GM18507 (cell line): Measurements from ENCODE around the gene CYTH1.

Experiments
- DNase-seq: peaks from one replicate; pipeline ENCODE4 v3.0.0; 2011; ENCODE audit warnings: low read depth; ENCODE audit not compliant: insufficient read length; ENCODE audit errors: extremely low spot score
- FAIRE-seq: peaks from 2 replicates; lab custom pipeline; 2011; peaks lifted over from hg19 to GRCh38; lab: Jason Lieb, UNC

CYTH1 gene

DNA sequence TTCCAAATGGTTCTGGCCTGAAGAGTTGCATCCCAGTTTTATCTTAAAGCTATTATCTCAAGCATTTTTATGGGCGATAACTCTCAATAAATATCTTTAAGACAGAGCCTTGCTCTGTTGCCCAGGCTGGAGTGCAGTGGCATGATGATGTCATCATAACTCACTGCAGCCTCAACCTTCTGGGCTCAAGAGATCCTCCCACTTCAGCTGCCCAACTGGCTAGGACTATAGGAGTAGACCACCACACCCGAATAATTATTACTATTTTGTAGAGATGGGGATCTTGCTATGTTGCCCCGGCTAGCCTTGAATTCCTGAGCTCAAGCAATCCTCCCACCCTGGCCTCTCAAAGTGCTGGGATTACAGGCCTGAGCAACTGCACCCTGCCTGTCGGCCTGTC is 26.1 kb upstream of the CYTH1 start:
- no peak for FAIRE-seq

DNA sequence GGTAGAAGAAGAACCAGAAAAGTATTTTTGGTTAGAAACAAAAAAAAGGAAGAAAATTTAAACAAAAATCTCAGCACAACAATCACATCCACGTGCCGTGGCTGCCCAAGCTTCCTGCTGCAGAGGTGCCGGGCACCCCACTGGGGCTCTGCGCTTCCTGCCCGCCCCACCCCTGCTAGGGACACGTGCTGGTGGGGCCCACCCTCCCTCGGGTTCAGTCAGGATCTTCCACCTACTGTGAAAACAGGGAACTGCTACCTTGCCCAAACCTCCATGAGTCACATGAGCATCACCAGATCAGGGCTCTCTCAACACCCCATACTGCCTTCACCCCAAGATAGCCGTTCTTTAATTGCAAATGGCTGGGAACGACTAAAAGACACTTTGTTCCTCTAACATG is 24.4 kb upstream of the CYTH1 start:
- DNase-seq (no peak), FAIRE-seq (no peak)

More for the DNA sequence above, 26.1 kb upstream of the CYTH1 start:
- no peak for DNase-seq

- no peak for DNase-seq
- no peak for FAIRE-seq
Measured at GRCh38 chr17:78805301-78805700, 23.2 kb upstream of the CYTH1 start.

GRCh38 chr17:78804777-78805176 is 22.7 kb upstream of the CYTH1 start:
- DNase-seq, result no peak
- no peak for FAIRE-seq

- DNase-seq (no peak), FAIRE-seq (no peak)
Measured at GRCh38 chr17:78803186-78803845, 21.2 kb upstream of the CYTH1 start.

DNA sequence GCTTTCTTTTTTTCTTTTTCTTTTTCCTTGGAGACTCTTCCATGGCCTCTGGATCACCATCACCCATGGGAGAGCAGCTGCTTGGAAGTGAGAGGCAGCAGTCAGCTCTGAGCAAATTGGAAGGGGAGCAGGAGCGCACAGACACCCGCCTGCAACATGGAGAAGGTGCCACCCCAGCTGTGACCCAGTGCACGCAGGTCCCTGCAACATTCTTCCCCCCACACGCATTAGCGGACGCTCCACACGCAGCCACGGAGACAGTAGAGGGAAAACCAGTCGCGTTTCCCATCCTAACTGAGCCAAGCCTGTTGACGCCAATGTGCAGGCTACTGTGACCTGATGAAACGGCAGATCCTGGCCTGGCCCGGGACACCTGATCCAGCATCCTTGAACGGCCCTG is 20.4 kb upstream of the CYTH1 start:
- no peak for FAIRE-seq
- no peak for DNase-seq

DNA sequence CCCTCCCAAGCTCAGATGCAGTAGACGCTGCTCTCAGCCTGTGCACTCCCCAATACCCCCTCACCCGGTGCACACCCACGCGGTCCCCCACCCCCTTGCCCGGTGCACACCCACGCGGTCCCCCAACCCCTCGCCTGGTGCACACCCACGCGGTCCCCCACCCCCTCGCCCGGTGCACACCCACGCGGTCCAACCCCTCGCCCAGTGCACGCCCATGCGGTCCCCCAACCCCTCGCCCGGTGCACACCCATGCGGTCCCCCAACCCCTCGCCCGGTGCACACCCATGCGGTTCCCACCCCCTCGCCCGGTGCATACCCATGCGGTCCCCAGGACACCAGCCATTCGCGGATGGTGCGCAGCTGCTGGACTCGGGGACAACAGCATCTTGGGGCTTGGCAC is 19.9 kb upstream of the CYTH1 start:
- FAIRE-seq (no peak), DNase-seq (no peak)

GRCh38 chr17:78800132-78800931 is 18.3 kb upstream of the CYTH1 start:
- DNase-seq (no peak), FAIRE-seq (no peak)

- DNase-seq (no peak), FAIRE-seq (peak; percentile 74)
Measured at GRCh38 chr17:78798695-78799559, 16.9 kb upstream of the CYTH1 start.

DNA sequence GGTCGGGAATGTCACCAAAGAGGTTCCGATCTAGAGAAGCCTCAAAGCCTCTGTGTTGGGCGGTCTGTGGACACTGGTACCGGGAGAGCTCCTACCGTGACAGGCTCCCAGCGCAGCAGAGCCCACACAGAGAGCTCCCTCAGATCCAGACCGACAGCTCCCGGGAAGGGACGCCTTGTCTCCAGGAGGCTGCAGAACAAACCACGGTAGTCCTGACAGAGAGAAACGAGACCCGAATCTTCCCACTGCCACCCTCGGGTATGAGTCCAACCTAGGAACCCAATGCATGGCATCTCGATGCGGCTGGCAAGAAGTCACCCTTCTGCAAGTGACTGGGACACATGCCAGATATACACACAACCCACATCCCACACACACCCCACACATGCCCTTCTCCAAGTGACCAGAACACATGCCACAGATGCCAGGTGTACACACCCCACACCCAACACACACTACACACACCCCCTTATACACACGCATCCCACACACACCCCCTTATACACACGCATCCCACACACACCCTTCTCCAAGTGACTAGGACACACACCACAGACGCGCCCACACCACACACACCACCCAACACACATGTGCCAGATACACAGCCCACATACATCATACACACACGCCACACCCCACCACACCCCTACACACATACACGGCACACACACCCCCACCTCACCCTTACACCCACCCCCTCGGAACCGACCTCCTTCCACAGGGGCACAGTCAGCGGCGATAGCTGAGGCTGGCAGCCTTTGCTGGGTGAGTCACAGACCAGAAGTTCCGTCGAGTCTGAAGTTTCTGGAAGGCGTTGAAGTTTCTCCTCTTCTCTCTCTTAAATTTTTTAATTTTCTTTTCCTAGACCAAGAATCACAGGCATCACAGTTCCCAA is 15.9 kb upstream of the CYTH1 start:
- FAIRE-seq, result no peak
- no peak for DNase-seq

DNA sequence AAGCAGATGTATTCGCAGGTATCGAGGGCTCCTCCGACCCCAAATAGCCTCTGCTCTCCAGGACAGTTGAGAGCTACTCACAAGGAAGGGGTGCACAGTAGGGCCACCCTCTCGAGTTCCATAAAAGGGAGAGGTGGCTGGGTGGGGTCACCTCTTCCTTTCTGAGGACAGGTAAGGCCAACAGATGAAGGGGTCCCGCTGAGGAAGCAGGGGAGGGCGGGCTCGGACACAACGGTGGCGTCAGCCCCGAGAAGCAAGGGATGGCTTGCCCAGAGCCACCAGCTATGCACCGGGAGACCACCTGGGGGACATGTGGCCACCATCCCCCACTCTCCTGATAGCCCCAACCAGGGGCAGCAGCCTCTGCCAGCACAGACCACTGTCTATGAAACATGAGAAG is 15.1 kb upstream of the CYTH1 start:
- no peak for DNase-seq
- FAIRE-seq, result no peak

DNA sequence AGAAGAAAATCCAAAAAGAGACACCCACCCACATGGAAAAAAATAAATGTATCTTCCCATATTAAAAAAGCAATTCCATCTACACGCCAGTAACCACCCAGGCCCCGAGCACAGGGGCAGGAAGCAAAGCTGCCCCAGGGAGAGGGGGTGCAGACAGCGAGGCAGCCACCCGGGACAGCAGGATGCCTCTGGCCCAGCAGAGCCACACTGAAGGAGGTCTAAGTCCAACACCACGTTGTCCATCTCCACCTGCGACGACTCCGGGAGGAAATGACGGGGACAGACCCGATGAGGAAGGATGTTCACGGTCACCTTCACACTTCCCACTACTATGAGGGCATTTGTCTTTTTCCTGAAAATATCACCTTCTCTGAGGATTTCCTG is 14.4 kb upstream of the CYTH1 start:
- FAIRE-seq (no peak), DNase-seq (no peak)

GRCh38 chr17:78795861-78796516 is 13.9 kb upstream of the CYTH1 start:
- DNase-seq, result no peak
- FAIRE-seq, result no peak

- DNase-seq (no peak), FAIRE-seq (no peak)
Measured at GRCh38 chr17:78794864-78795640, 13.0 kb upstream of the CYTH1 start.

- no peak for DNase-seq
- no peak for FAIRE-seq
Measured at GRCh38 chr17:78794399-78794798, 12.3 kb upstream of the CYTH1 start.

DNA sequence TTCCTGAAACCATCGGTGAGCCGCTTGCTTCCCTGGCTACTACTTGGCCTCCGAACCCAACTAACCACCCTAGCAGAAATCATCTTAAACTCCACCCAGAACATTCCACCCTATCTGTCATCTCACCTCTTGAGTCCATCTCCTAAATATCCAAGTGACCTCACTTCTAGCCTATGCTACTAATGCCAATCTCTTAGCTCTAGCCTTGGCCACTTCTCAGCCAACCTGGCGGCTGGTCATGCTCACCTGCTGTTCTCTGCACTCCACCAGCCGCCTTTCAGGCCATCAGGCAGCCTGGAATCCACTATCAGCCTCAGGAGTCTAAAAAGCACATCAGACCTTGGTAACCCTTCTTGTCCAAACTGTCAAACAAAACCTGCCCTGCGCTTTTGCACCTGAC is 11.9 kb upstream of the CYTH1 start:
- DNase-seq (no peak), FAIRE-seq (no peak)

DNA sequence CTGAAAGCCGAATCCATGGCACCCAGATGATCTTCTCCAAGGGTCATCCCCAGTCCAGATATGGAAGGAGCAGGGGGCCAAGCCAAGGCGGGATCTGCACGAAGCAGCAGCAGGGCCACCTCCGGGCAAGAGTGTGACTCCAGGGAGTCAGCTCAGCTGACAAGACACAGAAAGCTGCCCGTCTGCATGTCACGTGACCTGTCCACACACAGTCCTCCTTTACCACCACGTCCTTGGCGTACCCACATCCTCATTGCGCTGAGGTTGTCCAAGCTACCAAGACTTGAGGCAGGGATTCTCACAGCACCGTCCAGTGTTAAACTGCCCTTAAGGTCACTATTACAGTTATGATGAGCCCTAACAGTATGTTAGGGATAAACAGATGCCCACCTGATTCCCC is 11.3 kb upstream of the CYTH1 start:
- FAIRE-seq (no peak), DNase-seq (no peak)
